ENCODE measurements around the gene S100A2. TPM values are rescaled to one million over a fixed set of nuclear protein-coding genes. Genes with fewer than 3 reads are reported as not detected.

Gene S100A2
- total RNA-seq, 1 donor from 2014 or later: not detected

DNA sequence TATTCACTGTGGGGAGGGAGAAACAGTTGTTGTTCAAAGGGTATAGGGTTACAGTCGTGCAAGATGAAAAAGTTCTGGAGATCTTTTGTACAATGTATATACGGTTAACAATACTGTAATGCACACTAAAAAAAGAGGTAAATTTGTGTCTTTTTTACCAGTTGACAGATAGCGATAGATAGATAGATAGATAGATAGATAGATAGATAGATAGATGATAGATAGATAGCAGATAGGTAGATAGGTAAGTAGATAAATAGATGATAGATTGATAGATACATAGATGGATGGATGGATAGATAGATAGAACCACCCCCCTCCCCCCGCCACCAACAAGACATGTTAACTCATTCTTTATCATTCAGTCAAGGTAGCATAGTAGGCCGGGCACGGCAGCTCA lies 37.1 kb upstream of the S100A2 start:
- no peak overlapping the region for H3K27ac Mint-ChIP-seq (ENCODE audit: unreplicated experiment)
- no peaks in the 10 kb centered on the region for H3K9me3 Mint-ChIP-seq
- no peak for DNase-seq (ENCODE audit: low read depth, low spot score)
- H3K4me3 Mint-ChIP-seq: no peak overlapping the region
- no peaks in the 10 kb centered on the region for H3K36me3 Mint-ChIP-seq (ENCODE audit: low read depth)
- no peaks in the 10 kb centered on the region for H3K27me3 Mint-ChIP-seq (ENCODE audit: low read depth)
- H3K4me1 Mint-ChIP-seq: peaks cover 28% of the 10 kb centered on the region
- TF ChIP-seq, protein P1, sequence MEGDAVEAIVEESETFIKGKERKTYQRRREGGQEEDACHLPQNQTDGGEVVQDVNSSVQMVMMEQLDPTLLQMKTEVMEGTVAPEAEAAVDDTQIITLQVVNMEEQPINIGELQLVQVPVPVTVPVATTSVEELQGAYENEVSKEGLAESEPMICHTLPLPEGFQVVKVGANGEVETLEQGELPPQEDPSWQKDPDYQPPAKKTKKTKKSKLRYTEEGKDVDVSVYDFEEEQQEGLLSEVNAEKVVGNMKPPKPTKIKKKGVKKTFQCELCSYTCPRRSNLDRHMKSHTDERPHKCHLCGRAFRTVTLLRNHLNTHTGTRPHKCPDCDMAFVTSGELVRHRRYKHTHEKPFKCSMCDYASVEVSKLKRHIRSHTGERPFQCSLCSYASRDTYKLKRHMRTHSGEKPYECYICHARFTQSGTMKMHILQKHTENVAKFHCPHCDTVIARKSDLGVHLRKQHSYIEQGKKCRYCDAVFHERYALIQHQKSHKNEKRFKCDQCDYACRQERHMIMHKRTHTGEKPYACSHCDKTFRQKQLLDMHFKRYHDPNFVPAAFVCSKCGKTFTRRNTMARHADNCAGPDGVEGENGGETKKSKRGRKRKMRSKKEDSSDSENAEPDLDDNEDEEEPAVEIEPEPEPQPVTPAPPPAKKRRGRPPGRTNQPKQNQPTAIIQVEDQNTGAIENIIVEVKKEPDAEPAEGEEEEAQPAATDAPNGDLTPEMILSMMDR (conservative IDR thresholded peaks at IDR 0.05): no peak

DNA sequence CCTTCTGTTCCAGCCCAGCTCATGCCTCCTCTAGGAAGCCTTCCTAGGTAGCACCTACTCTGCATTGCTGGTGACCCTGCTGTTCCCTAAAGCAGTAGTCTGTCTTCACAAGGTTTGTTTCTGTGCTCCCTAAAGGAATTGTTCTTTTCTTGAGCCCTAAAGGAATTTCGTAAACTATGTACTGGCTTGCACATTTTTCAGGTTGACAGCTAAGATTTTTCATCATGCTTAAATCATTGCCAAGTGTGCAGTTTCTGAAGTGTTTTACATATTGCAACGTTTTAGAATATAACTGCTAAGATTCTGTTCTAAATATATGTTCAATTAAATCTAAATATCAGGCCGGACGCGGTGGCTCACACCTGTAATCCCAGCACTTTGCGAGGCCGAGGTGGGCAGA lies 34.2 kb upstream of the S100A2 start:
- Mint-ChIP-seq H3K4me3 (peak overlapping the region; percentile 32), H3K27me3 (ENCODE audit: low read depth) (no peaks in the 10 kb centered on the region), H3K9me3 (no peaks in the 10 kb centered on the region), H3K4me1 (peaks cover 17% of the 10 kb centered on the region), H3K27ac (ENCODE audit: unreplicated experiment) (peak overlapping the region; percentile 61), H3K36me3 (ENCODE audit: low read depth) (no peaks in the 10 kb centered on the region)
- TF ChIP-seq, protein P1 (conservative IDR thresholded peaks at IDR 0.05): no peak
- no peak for DNase-seq (ENCODE audit: low read depth, low spot score)

DNA sequence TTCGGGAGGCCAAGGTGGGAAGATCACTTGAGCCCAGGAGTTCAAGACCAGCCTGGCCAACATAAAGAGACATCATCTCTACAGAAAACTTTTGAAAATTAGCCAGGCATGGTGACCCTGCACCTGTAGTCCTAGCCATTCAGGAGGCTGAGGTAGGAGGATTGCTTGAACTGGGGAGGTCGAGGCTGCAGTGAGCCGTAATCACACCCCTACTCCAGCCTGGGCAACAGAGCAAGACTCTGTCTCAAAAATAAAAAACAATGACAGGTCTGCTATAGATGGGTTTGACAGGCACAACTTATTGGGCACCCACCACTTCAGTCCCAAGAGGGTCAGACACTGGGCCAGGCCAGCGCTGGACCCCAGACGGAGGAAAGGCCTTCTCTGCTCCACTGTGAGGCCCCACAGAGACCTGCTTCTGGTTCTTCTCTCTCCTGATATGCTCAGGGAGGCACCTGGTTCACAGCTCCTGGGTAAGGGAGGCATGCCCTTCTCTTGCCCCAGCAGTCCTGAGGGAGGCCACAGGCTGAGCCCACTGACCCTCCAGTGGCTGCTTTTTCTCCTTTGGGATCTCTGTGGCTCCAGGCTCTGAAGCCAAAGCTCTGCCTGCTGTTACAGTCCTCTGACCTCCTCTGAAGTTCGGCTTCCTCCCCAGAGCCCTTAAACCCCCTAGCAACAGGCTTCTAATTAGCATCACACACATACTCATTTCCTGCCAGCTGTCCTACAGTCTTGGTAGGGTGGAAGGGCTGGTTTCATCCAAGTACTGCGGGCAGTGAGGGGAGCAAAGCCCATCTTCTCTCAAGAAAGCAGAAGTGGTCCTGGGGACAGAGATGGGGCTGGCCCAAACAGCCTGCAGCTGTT lies 32.9 kb upstream of the S100A2 start:
- peak overlapping the region; percentile 14 for H3K4me3 Mint-ChIP-seq
- DNase-seq (ENCODE audit: low read depth, low spot score): no peak
- H3K9me3 Mint-ChIP-seq: no peaks in the 10 kb centered on the region
- H3K4me1 Mint-ChIP-seq: peaks cover 25% of the 10 kb centered on the region
- TF ChIP-seq, protein P1 (conservative IDR thresholded peaks at IDR 0.05): no peak
- no peaks in the 10 kb centered on the region for H3K27me3 Mint-ChIP-seq (ENCODE audit: low read depth)
- H3K36me3 Mint-ChIP-seq (ENCODE audit: low read depth): no peaks in the 10 kb centered on the region
- H3K27ac Mint-ChIP-seq (ENCODE audit: unreplicated experiment): peak overlapping the region; percentile 94

DNA sequence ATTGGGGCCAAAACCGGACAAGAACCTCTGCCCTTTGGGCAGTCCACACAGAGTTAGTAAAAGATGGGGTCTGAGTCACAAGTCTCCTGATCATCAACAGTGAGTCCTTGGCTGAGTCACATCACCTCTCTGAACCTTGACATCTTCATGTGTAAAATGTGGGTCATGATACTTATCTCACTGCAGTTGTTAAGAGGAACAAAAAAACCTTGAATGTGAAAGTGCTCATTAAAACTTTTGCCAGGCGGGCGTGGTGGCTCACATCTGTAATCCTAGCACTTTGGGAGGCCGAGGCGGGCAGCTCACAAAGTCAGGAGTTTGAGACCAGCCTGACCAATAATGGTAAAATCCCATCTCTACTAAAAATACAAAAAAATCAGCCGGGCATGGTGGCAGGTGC lies 31.6 kb upstream of the S100A2 start:
- Mint-ChIP-seq H3K36me3 (ENCODE audit: low read depth) (no peaks in the 10 kb centered on the region), H3K4me1 (peaks cover 35% of the 10 kb centered on the region), H3K4me3 (no peak overlapping the region), H3K27me3 (ENCODE audit: low read depth) (no peaks in the 10 kb centered on the region), H3K9me3 (no peaks in the 10 kb centered on the region), H3K27ac (ENCODE audit: unreplicated experiment) (peak overlapping the region; percentile 35)
- TF ChIP-seq, protein P1 (conservative IDR thresholded peaks at IDR 0.05): no peak
- DNase-seq (ENCODE audit: low read depth, low spot score): no peak

DNA sequence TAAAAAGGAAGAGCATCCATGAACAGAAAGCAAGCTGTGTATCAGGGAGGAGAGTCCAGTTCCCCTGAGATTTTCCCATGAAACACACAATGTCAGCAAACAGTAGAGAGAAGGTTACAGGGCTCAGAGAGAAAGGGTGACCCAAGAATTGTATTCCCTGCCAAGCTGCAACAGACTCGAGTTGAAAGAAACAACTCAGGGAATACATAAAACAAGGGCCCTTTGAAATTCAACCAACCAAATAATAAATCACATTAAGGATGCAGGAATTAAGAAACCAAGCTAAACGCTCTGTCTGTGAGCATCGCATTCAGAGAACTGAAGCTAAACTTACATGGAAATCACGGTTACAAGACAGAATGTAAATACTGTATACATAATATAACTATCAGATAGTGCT lies 27.1 kb upstream of the S100A2 start:
- Mint-ChIP-seq H3K4me3 (peak overlapping the region; percentile 22), H3K9me3 (no peaks in the 10 kb centered on the region), H3K4me1 (peaks cover 27% of the 10 kb centered on the region), H3K27ac (ENCODE audit: unreplicated experiment) (peak overlapping the region; percentile 23), H3K27me3 (ENCODE audit: low read depth) (no peaks in the 10 kb centered on the region), H3K36me3 (ENCODE audit: low read depth) (no peaks in the 10 kb centered on the region)
- no peak for DNase-seq (ENCODE audit: low read depth, low spot score)
- TF ChIP-seq, protein P1 (conservative IDR thresholded peaks at IDR 0.05): no peak

Measured in neural crest cell (in vitro differentiated cells).